ENCODE data around the gene ELMO1. TPM values are rescaled to one million over a fixed set of nuclear protein-coding genes. Genes with fewer than 3 reads are reported as not detected.

Gene ELMO1
- total and polyA plus RNA-seq, 11 donors = 6.9 to 38.6 (median 14.7) TPM

- no peaks in the 10 kb centered on the region for H3K36me3 ChIP-seq
- H3K27ac ChIP-seq = no peak overlapping the region
- TF ChIP-seq POLR2A (IDR thresholded peaks at IDR 0.05) = no peak
- TF ChIP-seq CTCF (IDR thresholded peaks at IDR 0.05) = no peak
- DNase-seq (no peak), ATAC-seq (no peak)
- WGBS, 4 donors = 96 to 99% (median 98%) methylated on average over 2 of the region's 2 CpGs
- no peaks in the 10 kb centered on the region for H3K9me3 ChIP-seq
- intact Hi-C loops (cut with DNase I) = no loop called here
- no peak overlapping the region for H3K4me3 ChIP-seq
- H3K4me1 ChIP-seq = peaks cover 0 to 5% (median 0%) of the 10 kb centered on the region in 12 donors
- H3K27me3 ChIP-seq = no peaks in the 10 kb centered on the region
Observed at GRCh38 chr7:37069336-37069735, 379.3 kb downstream of the ELMO1 start.

GRCh38 chr7:37068902-37069301 is 379.8 kb downstream of the ELMO1 start:
- no peak overlapping the region for H3K27ac ChIP-seq
- H3K27me3 ChIP-seq = no peaks in the 10 kb centered on the region
- DNase-seq (no peak), ATAC-seq (no peak)
- WGBS, 4 donors = 56 to 77% (median 65%) methylated on average over 1 of the region's 1 CpG
- intact Hi-C loops (cut with DNase I) = no loop called here
- H3K4me3 ChIP-seq = no peak overlapping the region
- no peak for TF ChIP-seq CTCF (IDR thresholded peaks at IDR 0.05)
- TF ChIP-seq POLR2A (IDR thresholded peaks at IDR 0.05) = no peak
- no peaks in the 10 kb centered on the region for H3K36me3 ChIP-seq
- peaks cover 0 to 5% (median 0%) of the 10 kb centered on the region in 12 donors for H3K4me1 ChIP-seq
- no peaks in the 10 kb centered on the region for H3K9me3 ChIP-seq

GRCh38 chr7:37068038-37068437 is 380.6 kb downstream of the ELMO1 start:
- Histone ChIP-seq H3K4me1 (peaks cover 0 to 5% (median 0%) of the 10 kb centered on the region in 12 donors), H3K9me3 (no peaks in the 10 kb centered on the region), H3K4me3 (no peak overlapping the region), H3K36me3 (no peaks in the 10 kb centered on the region), H3K27me3 (no peaks in the 10 kb centered on the region), H3K27ac (no peak overlapping the region)
- TF ChIP-seq CTCF (IDR thresholded peaks at IDR 0.05) (no peak), POLR2A (IDR thresholded peaks at IDR 0.05) (no peak)
- intact Hi-C loops (cut with DNase I) = no loop called here
- DNase-seq = no peak
- no peak for ATAC-seq
- 77 to 89% (median 80%) methylated on average over 4 of the region's 4 CpGs for WGBS, 4 donors

GRCh38 chr7:37065779-37066271 is 382.8 kb downstream of the ELMO1 start:
- Histone ChIP-seq H3K36me3 (no peaks in the 10 kb centered on the region), H3K27ac (no peak overlapping the region), H3K9me3 (no peaks in the 10 kb centered on the region), H3K4me3 (no peak overlapping the region), H3K27me3 (no peaks in the 10 kb centered on the region), H3K4me1 (peaks cover 0 to 5% (median 0%) of the 10 kb centered on the region in 12 donors)
- TF ChIP-seq POLR2A (IDR thresholded peaks at IDR 0.05) (no peak), CTCF (IDR thresholded peaks at IDR 0.05) (no peak)
- intact Hi-C loops (cut with DNase I) = loop anchor here in 1 of 10 donors (1.0 kb wide), 1 partner anchor 14 kb away; no protein-coding TSS in a partner anchor
- WGBS, 4 donors = 83 to 88% (median 85%) methylated on average over 5 of the region's 5 CpGs
- ATAC-seq (peak in 1 of 4 donors; percentile 20), DNase-seq (no peak)

Measured in heart left ventricle (tissue), 16 donors.